Central memory CD4-positive, alpha-beta T cell (primary cell): ENCODE data around the gene TULP1.

Experiments used
- DNase-seq: peaks from one replicate; pipeline ENCODE4 v3.0.0; 2022

TULP1 gene

DNA sequence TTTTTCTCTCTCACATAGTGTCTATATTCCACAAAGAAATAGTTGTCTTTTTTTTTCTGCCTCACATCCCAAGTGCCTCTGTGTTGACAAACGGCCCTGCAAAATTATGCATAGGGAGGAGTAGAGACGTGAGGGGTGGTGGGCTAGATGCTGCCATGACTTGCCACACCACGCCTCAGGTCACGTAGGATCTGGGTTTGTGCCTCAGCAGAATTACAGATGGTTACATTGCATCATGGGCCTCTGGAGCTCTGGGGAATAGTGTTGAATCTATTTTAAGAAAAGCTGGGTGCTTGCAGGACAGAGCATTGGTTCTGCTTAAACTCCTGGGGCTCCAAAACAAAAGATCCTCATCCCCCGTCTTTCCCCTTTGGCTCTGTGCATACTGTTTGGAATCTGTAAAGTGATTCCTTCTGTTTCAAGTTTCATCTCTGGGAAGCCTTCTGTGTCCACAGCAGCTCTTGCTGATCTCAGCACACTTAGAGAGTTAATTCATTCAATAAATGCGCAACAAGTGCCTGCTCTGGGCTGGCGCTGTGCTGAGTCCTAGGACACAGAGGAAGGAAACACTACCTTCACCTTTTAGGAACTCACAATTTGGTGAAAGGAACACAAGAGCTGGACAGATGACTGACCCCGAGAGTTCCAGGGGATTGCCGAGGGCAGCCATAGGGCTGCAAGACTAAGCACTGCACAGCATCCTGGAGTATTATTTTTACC is 58.1 kb downstream of the TULP1 start:
- DNase-seq: no peak

DNA sequence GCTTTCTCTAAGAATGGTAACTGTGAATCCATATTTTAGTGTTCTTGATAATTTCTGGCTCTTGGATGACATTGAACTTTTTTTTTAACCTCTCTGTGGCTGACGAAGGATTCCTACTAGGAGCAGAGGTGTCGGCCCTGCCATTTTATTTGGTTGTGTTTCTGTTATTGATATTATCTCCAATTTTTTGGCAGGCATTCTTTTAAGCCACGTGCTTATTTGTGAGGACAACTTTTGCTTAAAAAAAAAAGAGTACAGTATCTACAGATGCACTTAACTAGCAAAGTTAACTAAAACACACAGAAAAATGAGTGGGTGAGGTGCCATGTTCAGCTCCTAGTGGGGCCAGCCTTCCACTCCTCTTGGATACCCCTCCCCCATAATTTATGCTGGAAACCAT is 59.5 kb downstream of the TULP1 start:
- DNase-seq: no peak

DNA sequence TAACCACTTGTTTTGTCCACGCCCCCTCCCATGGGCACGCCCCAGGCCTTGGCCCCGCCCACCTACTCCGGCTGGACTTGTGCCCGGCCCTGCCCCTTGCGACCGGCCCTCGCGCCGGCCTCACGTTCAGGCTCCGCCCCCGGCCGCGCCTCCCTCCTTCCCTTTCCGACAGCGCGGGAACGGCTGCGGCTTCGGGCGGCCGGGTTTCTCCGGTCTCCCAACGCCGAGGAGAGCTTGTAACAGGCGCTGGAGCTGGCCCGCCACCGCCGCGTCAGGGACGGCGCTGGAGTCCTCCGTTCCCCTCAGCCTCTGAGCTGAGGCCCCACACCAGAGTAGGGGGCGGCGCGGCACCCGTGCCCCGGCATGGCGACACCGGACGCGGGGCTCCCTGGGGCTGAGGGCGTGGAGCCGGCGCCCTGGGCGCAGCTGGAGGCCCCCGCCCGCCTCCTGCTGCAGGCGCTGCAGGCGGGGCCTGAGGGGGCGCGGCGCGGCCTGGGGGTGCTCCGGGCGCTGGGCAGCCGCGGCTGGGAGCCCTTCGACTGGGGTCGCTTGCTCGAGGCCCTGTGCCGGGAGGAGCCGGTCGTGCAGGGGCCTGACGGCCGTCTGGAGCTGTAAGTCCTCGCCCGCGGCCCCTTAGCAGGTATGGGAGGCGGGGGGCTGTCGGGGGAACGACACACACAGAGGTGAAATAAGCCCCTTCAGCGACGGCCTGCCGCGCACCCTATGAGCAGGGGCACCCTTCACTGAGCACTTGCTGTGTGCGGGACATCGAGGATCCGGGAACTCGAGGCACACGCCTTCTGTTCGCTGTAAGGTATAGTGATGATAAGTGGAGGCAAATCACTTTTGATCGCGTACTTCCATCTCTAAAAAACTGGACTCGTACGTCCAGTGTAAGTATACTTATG is 60.3 kb downstream of the TULP1 start, which contains the start of gene FANCE:
Gene FANCE, plus strand, starts transcription at position 156 of the 908 bp plus-strand sequence. Its CDS starts 208 bp downstream, at position 364.
- peak; percentile 78 for DNase-seq

DNA sequence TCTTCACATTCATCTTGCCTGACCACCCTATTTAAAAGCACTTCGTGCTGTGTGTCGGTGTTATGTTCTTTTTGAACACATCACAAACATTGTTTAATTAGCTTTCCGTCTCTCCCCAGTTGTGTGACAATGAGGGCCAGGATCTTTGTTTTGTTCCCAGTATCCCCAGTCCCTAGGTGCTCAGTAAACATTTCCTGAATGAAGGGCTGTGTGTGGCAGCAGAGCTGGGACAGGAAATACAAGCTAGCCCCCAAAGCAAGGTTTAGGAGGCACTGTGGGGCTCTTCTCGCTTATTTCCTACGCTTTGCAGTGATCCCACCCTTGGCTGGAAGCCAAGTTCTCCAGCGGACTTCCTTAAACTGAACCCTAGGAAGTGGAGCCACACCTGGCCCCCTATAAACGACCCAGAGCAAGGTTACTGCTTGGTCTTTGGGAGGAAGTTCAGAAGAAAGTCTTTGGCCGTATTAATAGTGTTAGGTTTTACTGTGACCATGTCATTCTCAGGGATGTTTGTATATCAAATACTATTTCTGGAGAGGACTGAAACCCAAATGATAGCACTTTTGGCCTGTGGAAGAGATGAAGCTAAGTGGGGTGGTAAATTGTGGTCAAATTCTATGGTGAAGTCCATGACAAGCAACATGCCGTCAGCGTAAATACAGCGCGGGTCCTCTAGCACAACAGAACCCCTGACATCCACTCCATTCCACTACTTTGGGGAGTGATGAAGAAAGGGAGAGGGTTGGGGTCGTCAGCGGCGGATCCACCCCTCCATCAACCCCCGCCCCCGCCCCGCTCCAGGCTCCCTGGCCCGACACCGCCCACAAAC is 61.1 kb downstream of the TULP1 start:
- no peak for DNase-seq

DNA sequence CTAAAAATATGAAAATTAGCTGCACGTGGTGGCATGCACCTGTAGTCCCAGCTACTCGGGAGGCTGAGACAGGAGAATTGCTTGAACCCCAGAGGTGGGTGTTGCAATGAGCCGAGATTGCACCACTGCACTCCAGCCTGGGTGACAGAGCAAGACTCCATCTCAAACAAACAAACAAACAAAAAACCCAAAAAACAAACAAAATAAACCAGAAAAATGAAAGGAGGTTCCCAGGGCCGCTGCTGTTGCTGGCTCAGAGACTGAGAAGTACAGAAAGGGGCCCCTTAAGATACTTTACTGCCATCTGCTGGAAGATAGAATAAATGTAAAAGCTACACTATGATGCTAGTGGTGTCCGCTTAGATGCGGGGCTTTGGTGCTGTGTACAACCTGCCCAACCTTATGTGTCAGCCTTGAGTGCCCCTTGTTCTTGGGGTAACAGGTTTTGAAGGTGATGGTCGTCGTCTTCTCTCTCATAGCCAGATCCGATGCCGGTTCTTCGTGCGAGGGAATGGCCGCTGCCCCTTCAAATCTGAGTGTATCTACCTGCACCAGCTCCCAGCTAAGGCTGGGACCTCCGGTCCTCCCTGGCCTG is 63.3 kb downstream of the TULP1 start:
- peak; percentile 67 for DNase-seq

DNA sequence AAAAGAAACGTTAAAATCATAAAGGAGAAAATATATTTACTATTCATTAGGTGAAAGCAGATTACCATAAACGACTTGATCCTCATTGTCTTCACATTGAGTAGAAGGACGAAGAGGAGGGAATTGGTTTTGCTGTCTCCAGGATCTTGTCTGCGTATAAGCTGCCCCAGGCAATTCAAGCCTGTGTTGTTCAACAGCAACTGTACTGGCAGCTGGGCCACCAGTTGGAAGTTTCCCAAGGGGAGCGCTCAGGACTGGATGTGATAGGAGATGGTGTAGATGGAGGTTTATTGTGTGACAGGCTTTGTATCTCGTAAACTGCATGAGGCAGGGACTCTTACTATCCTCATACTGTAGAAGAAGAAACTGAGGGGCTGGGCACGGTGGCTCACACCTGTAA is 64.5 kb downstream of the TULP1 start:
- no peak for DNase-seq
